ENCODE measurements around the gene CHAC2. TPM values are rescaled to one million over a fixed set of nuclear protein-coding genes. Genes with fewer than 3 reads are reported as not detected.
"Not testable (repeated sequence)": the region's sequence is repeated elsewhere in the genome, so short reads cannot be mapped to it uniquely, and the experiment has no call there.

The CHAC2 gene
- total and polyA plus RNA-seq, 2 experiments from 2014 or later, result 2.1 to 3.8 TPM

DNA sequence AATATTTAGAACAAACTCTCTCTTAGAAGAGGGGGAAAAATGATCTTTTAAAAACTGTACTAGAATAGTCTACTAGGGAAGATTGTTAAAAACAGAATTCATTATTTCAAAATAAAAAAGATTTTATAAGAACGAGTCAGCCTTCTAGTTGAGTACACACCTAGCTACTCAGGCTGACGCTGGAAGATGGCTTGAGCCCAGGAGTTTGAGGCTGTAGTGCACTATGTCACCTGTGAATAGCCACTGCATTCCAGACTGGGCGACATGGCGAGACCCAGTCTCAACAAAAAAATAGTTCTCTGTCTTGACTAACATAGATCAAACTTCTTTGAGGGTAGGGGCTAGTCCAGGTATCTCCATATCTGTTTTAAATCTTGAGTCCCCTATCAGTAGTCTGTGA, 53.1 kb downstream of the CHAC2 start:
- no peaks in the 10 kb centered on the region for H3K27me3 ChIP-seq
- no peak overlapping the region for H2AFZ ChIP-seq
- H3K4me2 ChIP-seq, result no peak overlapping the region
- H3K27ac ChIP-seq, result no peak overlapping the region
- H3K4me1 ChIP-seq (ENCODE audit: insufficient read depth), result no peaks in the 10 kb centered on the region
- no peak for DNase-seq (ENCODE audit: low spot score)
- WGBS (ENCODE audit: low lambda C conversion rate, missing lambda C conversion rate), result 90% methylated on average over 4 of the region's 4 CpGs
- no peaks in the 10 kb centered on the region for H3K9me2 ChIP-seq (replicated peaks; ENCODE audit: insufficient read depth)
- H4K20me1 ChIP-seq (ENCODE audit: insufficient read depth, poor library complexity, severe bottlenecking), result no peaks in the 10 kb centered on the region
- no peaks in the 10 kb centered on the region for H3K36me3 ChIP-seq (replicated peaks; ENCODE audit: insufficient read depth, low read depth)
- H3K9me3 ChIP-seq (ENCODE audit: low read depth), result no peaks in the 10 kb centered on the region
- H3K79me2 ChIP-seq, result no peaks in the 10 kb centered on the region
- TF ChIP-seq, protein P1, sequence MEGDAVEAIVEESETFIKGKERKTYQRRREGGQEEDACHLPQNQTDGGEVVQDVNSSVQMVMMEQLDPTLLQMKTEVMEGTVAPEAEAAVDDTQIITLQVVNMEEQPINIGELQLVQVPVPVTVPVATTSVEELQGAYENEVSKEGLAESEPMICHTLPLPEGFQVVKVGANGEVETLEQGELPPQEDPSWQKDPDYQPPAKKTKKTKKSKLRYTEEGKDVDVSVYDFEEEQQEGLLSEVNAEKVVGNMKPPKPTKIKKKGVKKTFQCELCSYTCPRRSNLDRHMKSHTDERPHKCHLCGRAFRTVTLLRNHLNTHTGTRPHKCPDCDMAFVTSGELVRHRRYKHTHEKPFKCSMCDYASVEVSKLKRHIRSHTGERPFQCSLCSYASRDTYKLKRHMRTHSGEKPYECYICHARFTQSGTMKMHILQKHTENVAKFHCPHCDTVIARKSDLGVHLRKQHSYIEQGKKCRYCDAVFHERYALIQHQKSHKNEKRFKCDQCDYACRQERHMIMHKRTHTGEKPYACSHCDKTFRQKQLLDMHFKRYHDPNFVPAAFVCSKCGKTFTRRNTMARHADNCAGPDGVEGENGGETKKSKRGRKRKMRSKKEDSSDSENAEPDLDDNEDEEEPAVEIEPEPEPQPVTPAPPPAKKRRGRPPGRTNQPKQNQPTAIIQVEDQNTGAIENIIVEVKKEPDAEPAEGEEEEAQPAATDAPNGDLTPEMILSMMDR (IDR thresholded peaks at IDR 0.05; ENCODE audit: poor library complexity), result no peak
- TF ChIP-seq EZH2phosphoT487 (IDR thresholded peaks at IDR 0.05; ENCODE audit: low read depth, severe bottlenecking, unreplicated experiment), result no peak
- no peak for TF ChIP-seq EZH2 (IDR thresholded peaks at IDR 0.05; ENCODE audit: borderline replicate concordance)
- no peak overlapping the region for H3K4me3 ChIP-seq

DNA sequence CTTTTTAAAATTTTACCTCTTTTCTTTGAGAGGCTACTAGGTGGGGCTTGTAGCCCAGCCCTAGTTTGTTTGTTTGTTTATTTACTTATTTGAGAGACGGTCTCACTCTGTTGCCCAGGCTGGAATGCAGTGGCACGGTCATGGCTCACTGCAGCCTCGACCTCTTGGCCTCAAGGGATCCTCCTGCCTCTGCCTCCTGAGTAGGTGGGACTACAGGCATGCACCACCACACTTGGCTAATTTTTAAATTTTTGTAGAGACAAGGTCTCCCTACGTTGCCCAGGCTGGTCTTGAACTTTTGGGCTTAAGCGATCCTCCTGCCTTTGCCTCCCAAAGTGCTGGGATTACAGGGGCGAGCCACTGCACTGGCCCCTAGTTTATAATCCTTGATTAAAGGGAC, 54.2 kb downstream of the CHAC2 start:
- H2AFZ ChIP-seq, result no peak overlapping the region
- no peaks in the 10 kb centered on the region for H3K79me2 ChIP-seq
- TF ChIP-seq EZH2phosphoT487 (IDR thresholded peaks at IDR 0.05; ENCODE audit: low read depth, severe bottlenecking, unreplicated experiment) (no peak), EZH2 (IDR thresholded peaks at IDR 0.05; ENCODE audit: borderline replicate concordance) (no peak)
- TF ChIP-seq, protein P1 (IDR thresholded peaks at IDR 0.05; ENCODE audit: poor library complexity), result no peak
- no peak for DNase-seq (ENCODE audit: low spot score)
- 96% methylated on average over 6 of the region's 6 CpGs for WGBS (ENCODE audit: low lambda C conversion rate, missing lambda C conversion rate)
- no peaks in the 10 kb centered on the region for H3K9me2 ChIP-seq (replicated peaks; ENCODE audit: insufficient read depth)
- H3K36me3 ChIP-seq (replicated peaks; ENCODE audit: insufficient read depth, low read depth), result no peaks in the 10 kb centered on the region
- no peaks in the 10 kb centered on the region for H3K27me3 ChIP-seq
- no peaks in the 10 kb centered on the region for H3K4me1 ChIP-seq (ENCODE audit: insufficient read depth)
- no peak overlapping the region for H3K4me2 ChIP-seq
- no peaks in the 10 kb centered on the region for H3K9me3 ChIP-seq (ENCODE audit: low read depth)
- H3K4me3 ChIP-seq, result no peak overlapping the region
- no peak overlapping the region for H3K27ac ChIP-seq
- no peaks in the 10 kb centered on the region for H4K20me1 ChIP-seq (ENCODE audit: insufficient read depth, poor library complexity, severe bottlenecking)

DNA sequence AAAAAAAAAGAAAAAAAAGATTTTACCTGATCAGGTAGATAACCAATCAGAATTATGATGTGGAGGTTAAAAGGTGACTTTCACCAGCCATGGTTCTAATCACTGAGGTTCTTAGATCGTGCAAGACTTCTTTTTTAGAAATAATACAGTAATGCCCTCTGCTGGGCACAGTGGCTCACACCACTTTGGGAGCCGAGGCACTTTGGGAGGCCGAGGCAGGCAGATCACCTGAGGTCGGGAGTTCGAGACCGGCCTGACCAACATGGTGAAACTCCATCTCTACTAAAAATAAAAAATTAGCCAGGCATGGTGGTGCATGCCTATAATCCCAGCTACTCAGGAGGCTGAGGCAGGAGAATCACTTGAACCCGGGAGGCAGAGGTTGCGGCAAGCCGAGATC, 56.0 kb downstream of the CHAC2 start:
- H2AFZ ChIP-seq; H3K79me2 ChIP-seq; DNase-seq (ENCODE audit: low spot score); H3K27ac ChIP-seq; H3K4me2 ChIP-seq; H4K20me1 ChIP-seq (ENCODE audit: insufficient read depth, poor library complexity, severe bottlenecking); H3K9me3 ChIP-seq (ENCODE audit: low read depth); H3K4me1 ChIP-seq (ENCODE audit: insufficient read depth); H3K27me3 ChIP-seq; H3K36me3 ChIP-seq (replicated peaks; ENCODE audit: insufficient read depth, low read depth); H3K4me3 ChIP-seq; H3K9me2 ChIP-seq (replicated peaks; ENCODE audit: insufficient read depth): not testable (repeated sequence)
- 96% methylated on average over 9 of the region's 9 CpGs for WGBS (ENCODE audit: low lambda C conversion rate, missing lambda C conversion rate)

Other genes with a start within 250 kb of the CHAC2 start
- gene ASB3, start 19.1 kb downstream of the CHAC2 start, total RNA-seq, result 14.8 and 17.6 TPM in 2 replicates
- 12.2 and 13.9 TPM in 2 replicates for gene ASB3, start 19.1 kb downstream of the CHAC2 start, polyA plus RNA-seq
- 73.0 and 75.3 TPM in 2 replicates for gene ERLEC1, start 19.2 kb downstream of the CHAC2 start, total RNA-seq
- 63.6 and 73.2 TPM in 2 replicates for gene ERLEC1, start 19.2 kb downstream of the CHAC2 start, polyA plus RNA-seq
- gene GPR75, start 92.2 kb downstream of the CHAC2 start, total RNA-seq, result 1.00 and 1.5 TPM in 2 replicates
- gene GPR75, start 92.2 kb downstream of the CHAC2 start, polyA plus RNA-seq, result 0.07 TPM in 1 of 2 replicates, not detected in the other
- gene PSME4, start 203.2 kb downstream of the CHAC2 start, total RNA-seq, result 35.1 and 53.1 TPM in 2 replicates
- 12.1 and 12.7 TPM in 2 replicates for gene PSME4, start 203.2 kb downstream of the CHAC2 start, polyA plus RNA-seq

Data from hepatocyte (in vitro differentiated cells).